ENCODE measurements around the gene MPPED1.

The MPPED1 gene

GRCh38 chr22:43411869-43412807 is at the start of gene MPPED1:
Gene MPPED1 (plus strand): TSS chr22:43412014. CDS start chr22:43424986, 12,972 bp downstream.
- no peak within 1 kb of the TSS for H3K4me3 ChIP-seq (ENCODE audit: low read depth in 1 of 2, low read length in 2 of 2)
- H3K4me2 ChIP-seq (ENCODE audit: insufficient read depth, low read length), result no peak within 1 kb of the TSS
- DNase-seq, result no peak

GRCh38 chr22:43363315-43364168 is 48.3 kb upstream of the MPPED1 start:
- Histone ChIP-seq H3K4me2 (ENCODE audit: insufficient read depth, low read length) (no peak overlapping the region), H4K20me1 (ENCODE audit: insufficient read depth, low read length) (no peaks in the 10 kb centered on the region; the same call in 1 of the 2 replicates), H3K27ac (ENCODE audit: low read length) (no peak overlapping the region), H3K9me3 (ENCODE audit: insufficient read depth, low read length, severe bottlenecking) (no peaks in the 10 kb centered on the region), H3K9ac (ENCODE audit: low read depth, low read length) (no peak overlapping the region), H3K36me3 (ENCODE audit: insufficient read depth, low read length) (no peaks in the 10 kb centered on the region), H2AFZ (ENCODE audit: low read depth, low read length) (no peak overlapping the region), H3K27me3 (ENCODE audit: insufficient read depth, low read length, poor library complexity) (no peaks in the 10 kb centered on the region), H3K4me1 (ENCODE audit: insufficient read depth, low read length) (no peaks in the 10 kb centered on the region), H3K79me2 (ENCODE audit: insufficient read depth, low read length) (no peaks in the 10 kb centered on the region), H3K4me3 (ENCODE audit: low read depth in 1 of 2, low read length in 2 of 2) (no peak overlapping the region)
- no peak for TF ChIP-seq EZH2 (IDR thresholded peaks at IDR 0.05; ENCODE audit: borderline replicate concordance, low read depth, low read length, severe bottlenecking)
- no peak for TF ChIP-seq CTCF (IDR thresholded peaks at IDR 0.05; ENCODE audit: borderline replicate concordance, extremely low read depth, low read length, poor library complexity, severe bottlenecking)
- DNase-seq, result no peak
- ATAC-seq (ENCODE audit: insufficient read depth, low read depth), result no peak

More at GRCh38 chr22:43411869-43412807, at the start of gene MPPED1:
- TF ChIP-seq EZH2 (IDR thresholded peaks at IDR 0.05; ENCODE audit: borderline replicate concordance, low read depth, low read length, severe bottlenecking) (no peak), CTCF (IDR thresholded peaks at IDR 0.05; ENCODE audit: borderline replicate concordance, extremely low read depth, low read length, poor library complexity, severe bottlenecking) (no peak)
- ATAC-seq (ENCODE audit: insufficient read depth, low read depth), result no peak
- H3K27ac ChIP-seq (ENCODE audit: low read length), result no peak within 1 kb of the TSS
- no peak within 1 kb of the TSS for H3K9ac ChIP-seq (ENCODE audit: low read depth, low read length)
- no peak within 1 kb of the TSS for H2AFZ ChIP-seq (ENCODE audit: low read depth, low read length)
- peaks cover 16% of the 10 kb centered on the region for H3K27me3 ChIP-seq (ENCODE audit: insufficient read depth, low read length, poor library complexity)
- H4K20me1 ChIP-seq (ENCODE audit: insufficient read depth, low read length), result peaks cover 6% of the 10 kb centered on the region; the same call in 1 of the 2 replicates
- no peaks in the 10 kb centered on the region for H3K9me3 ChIP-seq (ENCODE audit: insufficient read depth, low read length, severe bottlenecking)
- no peaks in the 10 kb centered on the region for H3K79me2 ChIP-seq (ENCODE audit: insufficient read depth, low read length)
- no peaks in the 10 kb centered on the region for H3K4me1 ChIP-seq (ENCODE audit: insufficient read depth, low read length)
- H3K36me3 ChIP-seq (ENCODE audit: insufficient read depth, low read length), result no peaks in the 10 kb centered on the region

- ATAC-seq (ENCODE audit: insufficient read depth, low read depth) (no peak), DNase-seq (no peak)
- Histone ChIP-seq H2AFZ (ENCODE audit: low read depth, low read length) (no peak overlapping the region), H3K27me3 (ENCODE audit: insufficient read depth, low read length, poor library complexity) (no peaks in the 10 kb centered on the region), H3K9ac (ENCODE audit: low read depth, low read length) (no peak overlapping the region), H3K9me3 (ENCODE audit: insufficient read depth, low read length, severe bottlenecking) (no peaks in the 10 kb centered on the region), H3K79me2 (ENCODE audit: insufficient read depth, low read length) (no peaks in the 10 kb centered on the region), H3K4me1 (ENCODE audit: insufficient read depth, low read length) (no peaks in the 10 kb centered on the region), H3K27ac (ENCODE audit: low read length) (no peak overlapping the region), H4K20me1 (ENCODE audit: insufficient read depth, low read length) (no peaks in the 10 kb centered on the region; the same call in 1 of the 2 replicates), H3K36me3 (ENCODE audit: insufficient read depth, low read length) (no peaks in the 10 kb centered on the region), H3K4me3 (ENCODE audit: low read depth in 1 of 2, low read length in 2 of 2) (no peak overlapping the region), H3K4me2 (ENCODE audit: insufficient read depth, low read length) (no peak overlapping the region)
- no peak for TF ChIP-seq CTCF (IDR thresholded peaks at IDR 0.05; ENCODE audit: borderline replicate concordance, extremely low read depth, low read length, poor library complexity, severe bottlenecking)
- no peak for TF ChIP-seq EZH2 (IDR thresholded peaks at IDR 0.05; ENCODE audit: borderline replicate concordance, low read depth, low read length, severe bottlenecking)
Measured at GRCh38 chr22:43364169-43364435, 47.7 kb upstream of the MPPED1 start.
